Astrocyte (in vitro differentiated cells and primary cell): ENCODE data around the gene TEDC2.

Source experiments
- EZH2 ChIP-seq: IDR thresholded peaks from 2 replicates; pipeline ENCODE4 v1.6.1; 2012; ENCODE audit warnings: mild to moderate bottlenecking, low read length, inconsistent platforms; ENCODE audit not compliant: insufficient read depth
- TF ChIP-seq, protein P1 (sequence below): IDR thresholded peaks from 2 replicates; pipeline ENCODE4 v1.5.1; 2011; ENCODE audit warnings: low read depth, mild to moderate bottlenecking, inconsistent platforms, low read length, moderate library complexity; ENCODE audit not compliant: insufficient read depth

DNA sequence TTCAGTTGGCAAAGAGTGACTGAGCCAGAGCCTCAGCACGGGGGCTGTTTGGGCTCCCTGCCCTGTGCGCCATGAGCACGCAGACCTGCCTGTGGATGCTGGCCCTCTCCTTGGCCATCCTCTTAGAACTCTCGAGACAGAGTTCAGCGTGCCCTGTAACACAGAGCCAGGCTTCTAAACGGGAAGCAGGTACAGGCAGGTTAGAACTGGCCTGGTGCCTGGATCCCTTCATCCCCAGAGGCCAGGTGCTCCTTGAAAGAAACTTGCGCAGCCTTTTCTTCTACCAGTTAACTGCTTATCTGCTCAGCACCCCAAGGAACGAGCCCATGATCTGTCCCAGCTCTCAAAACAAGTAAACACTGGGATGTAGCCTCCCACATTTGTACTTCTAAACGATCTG is 23.8 kb upstream of the TEDC2 start:
- TF ChIP-seq, protein P1, sequence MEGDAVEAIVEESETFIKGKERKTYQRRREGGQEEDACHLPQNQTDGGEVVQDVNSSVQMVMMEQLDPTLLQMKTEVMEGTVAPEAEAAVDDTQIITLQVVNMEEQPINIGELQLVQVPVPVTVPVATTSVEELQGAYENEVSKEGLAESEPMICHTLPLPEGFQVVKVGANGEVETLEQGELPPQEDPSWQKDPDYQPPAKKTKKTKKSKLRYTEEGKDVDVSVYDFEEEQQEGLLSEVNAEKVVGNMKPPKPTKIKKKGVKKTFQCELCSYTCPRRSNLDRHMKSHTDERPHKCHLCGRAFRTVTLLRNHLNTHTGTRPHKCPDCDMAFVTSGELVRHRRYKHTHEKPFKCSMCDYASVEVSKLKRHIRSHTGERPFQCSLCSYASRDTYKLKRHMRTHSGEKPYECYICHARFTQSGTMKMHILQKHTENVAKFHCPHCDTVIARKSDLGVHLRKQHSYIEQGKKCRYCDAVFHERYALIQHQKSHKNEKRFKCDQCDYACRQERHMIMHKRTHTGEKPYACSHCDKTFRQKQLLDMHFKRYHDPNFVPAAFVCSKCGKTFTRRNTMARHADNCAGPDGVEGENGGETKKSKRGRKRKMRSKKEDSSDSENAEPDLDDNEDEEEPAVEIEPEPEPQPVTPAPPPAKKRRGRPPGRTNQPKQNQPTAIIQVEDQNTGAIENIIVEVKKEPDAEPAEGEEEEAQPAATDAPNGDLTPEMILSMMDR: no peak
- TF ChIP-seq EZH2: no peak
